ENCODE measurements around the gene AVPI1. TPM values are rescaled to one million over a fixed set of nuclear protein-coding genes. Genes with fewer than 3 reads are reported as not detected.
"Not testable (repeated sequence)": the region's sequence is repeated elsewhere in the genome, so short reads cannot be mapped to it uniquely, and the experiment has no call there.

Gene AVPI1
- total RNA-seq, 1 donor from 2014 or later: 3.0 TPM

DNA sequence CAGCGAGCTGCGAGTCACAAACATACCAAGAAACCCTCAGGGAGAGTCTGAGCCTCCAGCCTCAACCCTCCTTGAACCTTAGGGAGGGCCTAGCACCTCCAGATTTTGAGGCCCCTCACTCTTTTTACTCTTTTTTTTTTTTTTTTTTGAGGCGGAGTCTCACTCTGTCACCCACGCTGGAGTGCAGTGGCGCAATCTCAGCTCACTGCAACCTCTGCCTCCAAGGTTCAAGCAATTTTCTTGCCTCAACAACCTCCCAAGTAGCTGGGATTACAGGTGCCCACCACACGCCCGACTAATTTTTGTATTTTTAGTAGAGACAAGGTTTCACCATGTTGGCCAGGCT is 2.7 kb downstream of the AVPI1 start:
- DNase-seq (ENCODE audit: extremely low read depth, low read depth, low spot score): not testable (repeated sequence)

GRCh38 chr10:97683556-97684367 is 3.3 kb downstream of the AVPI1 start:
- DNase-seq (ENCODE audit: extremely low read depth, low read depth, low spot score): no peak

GRCh38 chr10:97682042-97682441 is 5.0 kb downstream of the AVPI1 start:
- no peak for DNase-seq (ENCODE audit: extremely low read depth, low read depth, low spot score)

DNA sequence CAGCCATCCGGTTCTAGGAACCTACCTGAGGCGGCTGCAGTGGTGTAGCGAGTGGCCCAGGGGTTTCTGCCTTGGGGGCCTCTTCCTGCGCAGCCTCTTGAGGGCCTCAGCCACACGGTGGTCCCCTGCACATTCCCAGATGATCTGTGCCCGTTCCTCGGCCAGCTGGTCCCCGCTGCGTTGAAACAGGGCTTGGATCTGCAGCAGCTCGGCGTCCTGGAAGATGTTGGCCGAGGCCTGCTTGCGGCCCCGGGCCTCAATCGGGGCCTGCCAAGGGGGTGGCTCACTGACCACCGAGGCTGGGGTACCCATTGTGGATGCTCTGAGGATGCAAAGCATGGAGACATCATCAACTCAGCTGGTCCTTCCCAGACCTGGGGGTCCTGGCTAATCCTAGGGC is 7.4 kb downstream of the AVPI1 start:
- DNase-seq (ENCODE audit: extremely low read depth, low read depth, low spot score): no peak

DNA sequence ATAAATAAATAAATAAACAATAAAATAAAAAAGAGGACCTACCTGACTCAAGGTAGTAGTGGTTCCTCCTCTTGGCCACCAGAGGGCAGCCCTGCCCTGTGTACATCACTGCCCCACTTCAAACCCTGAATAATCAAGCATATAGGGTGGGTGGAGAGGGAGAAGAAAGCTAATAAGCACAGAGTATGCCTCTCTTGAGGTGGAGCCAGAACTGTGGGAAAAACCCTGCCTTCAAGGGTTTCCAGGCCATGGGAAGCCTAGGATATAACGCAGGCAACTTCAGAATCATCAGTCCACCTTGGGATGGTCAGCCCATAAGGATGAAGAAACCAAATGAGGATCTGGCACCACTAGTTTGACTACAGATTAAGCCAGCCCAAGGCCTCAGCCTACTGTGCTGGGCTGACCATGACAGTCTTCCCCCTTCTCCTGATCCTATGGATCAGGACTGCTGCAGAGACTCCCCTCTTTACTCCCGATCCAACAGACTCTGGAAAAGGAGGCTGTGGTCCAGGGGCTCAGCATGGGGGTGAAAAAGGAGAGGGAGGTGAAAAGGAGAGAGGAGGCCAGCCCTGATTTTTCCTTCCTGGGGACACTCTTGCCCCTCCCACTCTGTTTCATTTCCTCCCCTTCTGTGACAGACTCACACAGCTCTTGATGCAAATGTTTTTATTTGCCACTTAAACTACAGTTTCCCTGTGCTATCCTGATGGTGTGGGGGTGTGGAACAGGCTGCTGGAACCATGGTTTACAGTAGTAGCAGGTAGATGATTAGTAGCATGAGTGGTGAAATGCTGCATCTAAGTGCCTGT is 10.1 kb downstream of the AVPI1 start:
- no peak for DNase-seq (ENCODE audit: extremely low read depth, low read depth, low spot score)

GRCh38 chr10:97675222-97675621 is 11.8 kb downstream of the AVPI1 start:
- DNase-seq (ENCODE audit: extremely low read depth, low read depth, low spot score): no peak

GRCh38 chr10:97673736-97674525 is 13.1 kb downstream of the AVPI1 start:
- no peak for DNase-seq (ENCODE audit: extremely low read depth, low read depth, low spot score)

DNA sequence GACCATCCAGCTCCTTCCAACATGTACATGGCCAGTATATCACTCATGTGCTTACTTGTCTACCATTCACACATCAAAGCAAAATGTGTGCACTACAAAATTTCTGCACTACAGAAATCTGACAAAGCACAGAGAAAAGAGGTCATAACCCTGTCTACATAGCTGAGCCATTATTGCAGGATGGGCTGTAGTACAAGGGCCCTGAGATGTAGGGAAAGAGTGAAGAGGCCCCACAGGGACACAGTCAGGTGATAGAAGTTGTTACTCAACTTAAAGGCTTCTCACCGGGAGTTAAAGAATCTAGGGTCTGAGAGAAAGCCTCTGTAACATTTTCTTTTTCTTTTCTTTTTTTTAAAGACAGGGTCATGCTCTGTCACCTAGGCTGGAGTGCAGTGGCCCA is 17.5 kb downstream of the AVPI1 start:
- no peak for DNase-seq (ENCODE audit: extremely low read depth, low read depth, low spot score)

GRCh38 chr10:97667463-97667862 is 19.6 kb downstream of the AVPI1 start:
- DNase-seq (ENCODE audit: extremely low read depth, low read depth, low spot score): no peak

GRCh38 chr10:97666992-97667391 is 20.0 kb downstream of the AVPI1 start:
- no peak for DNase-seq (ENCODE audit: extremely low read depth, low read depth, low spot score)

DNA sequence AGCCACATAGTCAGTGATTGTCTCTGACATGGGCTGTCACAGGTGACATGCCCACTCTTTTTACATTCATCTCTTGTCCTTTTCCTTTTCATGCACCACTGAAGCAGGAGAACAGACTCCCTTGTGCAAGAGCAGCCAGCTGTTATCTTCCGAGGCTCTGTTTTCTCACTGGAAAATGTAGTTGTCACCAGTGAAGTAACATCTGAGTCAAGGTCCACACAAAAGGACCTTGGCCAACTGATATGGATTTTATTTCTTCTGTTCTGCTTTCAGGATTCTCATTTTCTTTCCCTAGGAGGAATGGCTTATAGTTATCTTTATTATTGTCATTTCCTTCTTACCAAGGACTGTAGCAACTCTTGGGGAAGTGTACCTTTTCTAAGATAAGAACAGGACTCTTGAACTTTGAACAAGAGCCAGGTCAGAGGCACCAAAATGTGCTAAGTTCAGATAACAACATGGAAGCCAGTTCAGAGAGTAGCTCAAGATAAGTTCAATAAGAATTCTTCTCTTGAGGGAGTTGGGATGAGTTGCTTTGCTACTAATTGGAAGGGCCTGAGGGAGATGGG is 22.7 kb downstream of the AVPI1 start:
- DNase-seq (ENCODE audit: extremely low read depth, low read depth, low spot score): no peak

DNA sequence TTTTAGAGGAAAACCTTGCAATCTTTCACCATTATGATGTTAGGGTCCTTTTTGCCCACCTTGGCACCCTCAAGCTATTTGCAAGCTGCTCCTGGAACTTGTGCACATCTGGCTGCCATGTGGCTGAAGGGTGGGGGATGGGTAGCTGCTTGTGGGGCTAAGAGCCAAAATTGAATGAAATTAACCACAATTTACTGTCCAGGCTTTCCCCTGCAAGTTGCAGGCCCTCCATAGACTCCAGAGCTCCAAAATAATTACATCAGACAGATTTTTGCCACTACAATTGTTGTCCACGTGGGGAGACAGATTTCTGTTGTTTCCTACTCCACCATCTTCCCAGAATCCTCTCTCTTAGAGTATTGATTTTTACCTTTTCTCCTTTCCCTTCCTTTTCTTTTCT is 27.5 kb downstream of the AVPI1 start:
- DNase-seq (ENCODE audit: extremely low read depth, low read depth, low spot score): no peak

GRCh38 chr10:97656777-97657176 is 30.3 kb downstream of the AVPI1 start:
- no peak for DNase-seq (ENCODE audit: extremely low read depth, low read depth, low spot score)

DNA sequence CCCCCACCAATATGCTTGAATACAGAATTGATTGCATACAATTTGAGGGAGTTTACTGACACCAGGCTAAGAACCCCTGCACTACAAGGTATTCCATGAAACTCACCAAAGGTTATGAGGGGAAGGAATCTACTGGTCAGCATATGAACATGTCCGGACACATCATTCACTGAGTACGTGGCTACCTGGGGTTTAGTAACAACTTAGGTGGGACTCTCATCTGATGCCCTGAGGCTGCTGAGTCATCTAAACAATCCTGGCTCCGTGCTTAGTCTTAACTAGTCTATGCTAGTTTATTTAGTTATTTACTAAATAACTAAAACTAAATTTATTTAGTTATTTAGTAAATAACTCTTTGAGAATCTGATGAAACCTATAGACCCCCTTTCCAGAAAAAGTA is 35.3 kb downstream of the AVPI1 start:
- DNase-seq (ENCODE audit: extremely low read depth, low read depth, low spot score): no peak

GRCh38 chr10:97650726-97651125 is 36.3 kb downstream of the AVPI1 start:
- no peak for DNase-seq (ENCODE audit: extremely low read depth, low read depth, low spot score)

DNA sequence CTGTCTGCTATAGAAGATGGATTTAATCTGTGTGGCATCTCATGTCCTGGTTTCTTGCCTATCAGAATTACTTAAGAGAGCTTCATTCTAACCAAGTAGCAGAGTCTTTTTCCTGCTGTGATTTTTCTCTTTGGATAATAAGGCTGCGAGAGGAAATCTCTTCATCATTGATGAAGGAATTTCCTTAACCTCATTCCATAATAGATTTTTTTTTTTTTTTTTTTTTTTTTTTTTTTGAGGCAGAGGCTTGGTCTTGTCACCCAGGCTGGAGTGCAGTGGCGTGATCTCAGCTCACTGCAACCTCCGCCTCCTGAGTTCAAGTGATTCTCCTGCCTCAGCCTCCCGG is 37.7 kb downstream of the AVPI1 start:
- not testable (repeated sequence) for DNase-seq (ENCODE audit: extremely low read depth, low read depth, low spot score)

GRCh38 chr10:97648562-97649404 is 38.3 kb downstream of the AVPI1 start:
- DNase-seq (ENCODE audit: extremely low read depth, low read depth, low spot score): peak; percentile 67

GRCh38 chr10:97647556-97647955 is 39.5 kb downstream of the AVPI1 start:
- no peak for DNase-seq (ENCODE audit: extremely low read depth, low read depth, low spot score)

- DNase-seq (ENCODE audit: extremely low read depth, low read depth, low spot score): no peak
Observed at GRCh38 chr10:97644936-97645335, 42.1 kb downstream of the AVPI1 start.

- DNase-seq (ENCODE audit: extremely low read depth, low read depth, low spot score): no peak
Observed at GRCh38 chr10:97643441-97643985, 43.5 kb downstream of the AVPI1 start.
